Adrenal gland (tissue), 5 donors: Measurements from ENCODE around the gene LZTR1.
A peak's percentile ranks its signal among the peaks of the same experiment; 100 is the strongest.

Experiments used
- CTCF ChIP-seq, 6 experiments: fragments of 450-650 bp in 4 of 6; fragments of 200-600 bp in 2 of 6; sonication (generic) in 1 of 6; IDR thresholded peaks; 1 replicate in 5 of 6; 2 replicates in 1 of 6; pipeline versions ENCODE4 v1.5.1 to v1.8.0; 2016 to 2021; ENCODE audit warnings: antibody characterized with exemption in 6 of 6, mild to moderate bottlenecking in 2 of 6, moderate library complexity in 1 of 6
- POLR2A ChIP-seq, 2 donors: fragments of 450-650 bp; IDR thresholded peaks; one replicate each; pipeline ENCODE4 v1.6.1; 2017; ENCODE audit warnings: antibody characterized with exemption in 2 of 2, mild to moderate bottlenecking in 2 of 2, moderate library complexity in 1 of 2
- donor health status: DM: no; HTN: no; CAD: no.

DNA sequence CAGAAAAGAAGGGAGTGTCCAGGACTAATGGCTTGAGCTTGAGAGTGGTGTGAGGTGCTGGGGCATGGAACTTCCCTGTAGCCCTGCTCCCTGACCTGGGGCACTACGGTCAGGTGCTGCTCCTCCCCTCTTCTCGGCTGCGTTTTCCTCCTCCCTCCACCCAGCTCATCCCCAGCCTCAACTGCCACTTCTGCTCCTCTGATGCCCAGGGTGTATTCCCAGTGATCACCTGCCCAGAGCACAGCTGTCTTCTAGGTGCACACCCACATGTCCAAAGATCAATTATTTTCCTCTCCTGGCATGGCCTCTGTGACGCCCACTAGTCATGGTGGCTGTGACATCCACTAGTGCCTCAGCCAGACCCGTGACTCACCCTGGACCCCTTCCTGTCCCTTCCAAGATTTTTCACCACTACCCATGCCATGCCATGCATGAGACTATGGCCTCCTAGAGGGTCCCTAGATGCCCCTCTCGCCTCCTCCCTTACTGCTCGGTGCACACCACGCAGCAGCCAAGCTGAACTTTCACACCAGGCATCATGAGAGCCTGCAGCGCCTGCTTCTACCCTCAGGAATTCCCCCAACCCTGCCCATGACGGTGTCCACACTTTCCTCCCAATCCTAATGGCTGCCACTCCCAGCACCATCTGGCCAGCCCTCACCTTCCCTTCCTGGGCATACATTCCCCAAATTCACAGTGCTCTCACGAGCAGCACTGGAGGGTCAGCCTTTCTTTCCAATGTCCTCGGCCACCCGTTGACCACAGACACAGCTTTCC is 34.7 kb downstream of the LZTR1 start:
- peak in 1 of 6 experiments; percentile 2 for TF ChIP-seq CTCF (IDR thresholded peaks at IDR 0.05)
- TF ChIP-seq POLR2A (IDR thresholded peaks at IDR 0.05), result no peak
